ENCODE data around the gene ASPM. TPM values are rescaled to one million over a fixed set of nuclear protein-coding genes. Genes with fewer than 3 reads are reported as not detected.

The ASPM gene
- total RNA-seq, result 1.1 and 58.0 TPM in 2 replicates

GRCh38 chr1:197146101-197147095, at the start of gene ASPM:
ASPM (minus strand) TSS chr1:197146669; CDS start chr1:197146437, 232 bp downstream.

GRCh38 chr1:197066719-197067456, 79.6 kb downstream of the ASPM start, which contains the start of gene F13B:
F13B (minus strand) TSS chr1:197067260; CDS start chr1:197067223, 37 bp downstream.

Other genes with a start within 250 kb of the ASPM start
- gene CFHR2, start 202.9 kb downstream of the ASPM start, total RNA-seq, result not detected in 2 replicates
- gene CFHR5, start 169.1 kb downstream of the ASPM start, total RNA-seq, result not detected in 2 replicates
- under 0.01 TPM in 1 of 2 replicates, not detected in the other for gene F13B, start 79.4 kb downstream of the ASPM start, total RNA-seq
- gene ZBTB41, start 54.6 kb upstream of the ASPM start, total RNA-seq, result 11.6 and 17.8 TPM in 2 replicates
- gene CRB1, start 121.6 kb upstream of the ASPM start, total RNA-seq, result 0.14 TPM in 1 of 2 replicates, not detected in the other

Measured in placental pericyte (primary cell).